ENCODE data around the gene PGAM1. TPM values are rescaled to one million over a fixed set of nuclear protein-coding genes. Genes with fewer than 3 reads are reported as not detected.

The PGAM1 gene
- total RNA-seq, 2 experiments from 2014 or later: 50.7 to 55.5 TPM

GRCh38 chr10:97396056-97396455, 29.9 kb upstream of the PGAM1 start:
- Histone ChIP-seq H3K4me1 (ENCODE audit: insufficient read depth, low read length) (peaks cover 11% of the 10 kb centered on the region), H3K36me3 (ENCODE audit: insufficient read depth, low read length) (peaks cover 30% of the 10 kb centered on the region), H3K4me3 (ENCODE audit: low read length) (no peak overlapping the region), H3K27me3 (ENCODE audit: control insufficient read depth in 1 of 2, insufficient read depth in 2 of 2, low read length in 2 of 2) (no peaks in the 10 kb centered on the region), H3K9me3 (ENCODE audit: control insufficient read depth in 1 of 2, insufficient read depth in 1 of 2, low read length in 2 of 2) (no peaks in the 10 kb centered on the region), H3K27ac (ENCODE audit: low read depth in 1 of 2, low read length in 2 of 2) (no peak overlapping the region)
- Mint-ChIP-seq H3K27me3 (no peaks in the 10 kb centered on the region), H3K27ac (no peak overlapping the region), H3K4me3 (no peak overlapping the region), H3K9me3 (no peaks in the 10 kb centered on the region), H3K36me3 (ENCODE audit: low read depth) (peaks cover 28% of the 10 kb centered on the region), H3K4me1 (ENCODE audit: low read depth) (peaks cover 11% of the 10 kb centered on the region)
- TF ChIP-seq CTCF (IDR thresholded peaks at IDR 0.05): no peak
- intact Hi-C loops (cut with DNase I, micrococcal nuclease): no loop called here
- no peak for DNase-seq
- CTCF ChIA-PET: no interaction called here
- ATAC-seq (ENCODE audit: poor library complexity): no peak
- POLR2A ChIA-PET: no interaction called here

GRCh38 chr10:97399843-97400545, 26.0 kb upstream of the PGAM1 start:
- POLR2A ChIA-PET: interaction anchor here (1.2 to 2.6 kb wide), 6 partner anchors 16 to 287 kb away, joined by 4 to 18 read pairs (median 7); partner anchors contain the start of genes AVPI1, FRAT1, FRAT2 and UBTD1
- Histone ChIP-seq H3K27me3 (ENCODE audit: control insufficient read depth in 1 of 2, insufficient read depth in 2 of 2, low read length in 2 of 2) (no peaks in the 10 kb centered on the region), H3K4me3 (ENCODE audit: low read length) (peak overlapping the region; percentile 85), H3K4me1 (ENCODE audit: insufficient read depth, low read length) (peaks cover 17% of the 10 kb centered on the region), H3K27ac (ENCODE audit: low read depth in 1 of 2, low read length in 2 of 2) (peak overlapping the region; percentile 81 to 97), H3K36me3 (ENCODE audit: insufficient read depth, low read length) (peaks cover 11% of the 10 kb centered on the region), H3K9me3 (ENCODE audit: control insufficient read depth in 1 of 2, insufficient read depth in 1 of 2, low read length in 2 of 2) (no peaks in the 10 kb centered on the region)
- CTCF ChIA-PET: interaction anchor here (1.3 to 1.7 kb wide), 2 partner anchors 67 to 80 kb away, joined by 3 read pairs; partner anchors contain the start of gene FRAT1
- Mint-ChIP-seq H3K27ac (peak overlapping the region; percentile 89), H3K4me3 (peak overlapping the region; percentile 95), H3K27me3 (no peaks in the 10 kb centered on the region), H3K4me1 (ENCODE audit: low read depth) (peaks cover 16% of the 10 kb centered on the region), H3K36me3 (ENCODE audit: low read depth) (peaks cover 14% of the 10 kb centered on the region), H3K9me3 (no peaks in the 10 kb centered on the region)
- DNase-seq (peak in 4 of 14 experiments; percentile 20 to 72 (median 50)), ATAC-seq (ENCODE audit: poor library complexity) (no peak)
- TF ChIP-seq CTCF (IDR thresholded peaks at IDR 0.05): no peak
- intact Hi-C loops (cut with DNase I, micrococcal nuclease): loop anchor here (2.0 to 5.0 kb wide), 8 partner anchors 65 to 337 kb away; partner anchors contain the start of genes ARHGAP19 (in 2 of the 2), FRAT2 (in 2 of the 2), AVPI1 (in 1 of the 2) and FRAT1 (in 1 of the 2)

GRCh38 chr10:97400665-97401454, 25.1 kb upstream of the PGAM1 start, which contains the start of gene RRP12:
RRP12 (minus strand) TSS chr10:97401340; CDS start chr10:97401231, 109 bp downstream.
- H3K9me3 ChIP-seq (ENCODE audit: control insufficient read depth in 1 of 2, insufficient read depth in 1 of 2, low read length in 2 of 2): no peaks in the 10 kb centered on the region
- peaks cover 12% of the 10 kb centered on the region for H3K36me3 Mint-ChIP-seq (ENCODE audit: low read depth)
- peak; percentile 5 for TF ChIP-seq CTCF (IDR thresholded peaks at IDR 0.05)
- H3K4me3 ChIP-seq (ENCODE audit: low read length): peak within 1 kb of the TSS; percentile 85
- ATAC-seq (ENCODE audit: poor library complexity) (peak; percentile 95), DNase-seq (peak; percentile 64 to 98 (median 72))
- H3K36me3 ChIP-seq (ENCODE audit: insufficient read depth, low read length): peaks cover 8% of the 10 kb centered on the region
- POLR2A ChIA-PET: interaction anchor here (0.6 to 2.6 kb wide), 18 partner anchors 10 to 286 kb away, joined by 3 to 18 read pairs (median 4); partner anchors contain the start of genes ARHGAP19, AVPI1, FRAT1 and FRAT2
- H3K4me3 Mint-ChIP-seq: peak within 1 kb of the TSS; percentile 95
- H3K27me3 Mint-ChIP-seq: no peaks in the 10 kb centered on the region
- H3K4me1 ChIP-seq (ENCODE audit: insufficient read depth, low read length): peaks cover 17% of the 10 kb centered on the region
- peak within 1 kb of the TSS; percentile 89 for H3K27ac Mint-ChIP-seq
- H3K4me1 Mint-ChIP-seq (ENCODE audit: low read depth): peaks cover 16% of the 10 kb centered on the region
- H3K9me3 Mint-ChIP-seq: no peaks in the 10 kb centered on the region
- CTCF ChIA-PET: interaction anchor here (0.8 to 1.7 kb wide), 7 partner anchors 9 to 98 kb away, joined by 3 to 6 read pairs (median 3); partner anchors contain the start of genes FRAT1 and UBTD1
- intact Hi-C loops (cut with DNase I, micrococcal nuclease): loop anchor here (1.0 to 5.0 kb wide), 10 partner anchors 25 to 336 kb away; partner anchors contain the start of genes ARHGAP19 (in 2 of the 2), FRAT2 (in 2 of the 2), AVPI1 (in 1 of the 2) and EXOSC1 (in 1 of the 2)
- peak within 1 kb of the TSS; percentile 81 to 97 for H3K27ac ChIP-seq (ENCODE audit: low read depth in 1 of 2, low read length in 2 of 2)
- no peaks in the 10 kb centered on the region for H3K27me3 ChIP-seq (ENCODE audit: control insufficient read depth in 1 of 2, insufficient read depth in 2 of 2, low read length in 2 of 2)
